Stimulated activated CD8-positive, alpha-beta memory T cell treated with anti-CD3 and anti-CD28 coated beads, Interleukin-4, amount 100 ng/mL, for 24 hours (primary cell): ENCODE measurements around the gene SNTA1.
"Not testable (repeated sequence)": the region's sequence is repeated elsewhere in the genome, so short reads cannot be mapped to it uniquely, and the experiment has no call there.

ENCODE experiments used
- DNase-seq: peaks from one replicate; pipeline ENCODE4 v3.0.0-alpha.2; 2020; ENCODE audit warnings: low read depth

The SNTA1 gene

GRCh38 chr20:33465481-33466302 lies 22.1 kb upstream of the SNTA1 start:
- DNase-seq: no peak

GRCh38 chr20:33464759-33465158 lies 21.2 kb upstream of the SNTA1 start:
- not testable (repeated sequence) for DNase-seq

- DNase-seq: no peak
These were observed 20.0 kb upstream of the SNTA1 start for GRCh38 chr20:33463332-33464101.

GRCh38 chr20:33460711-33461110 lies 17.1 kb upstream of the SNTA1 start:
- DNase-seq: no peak

GRCh38 chr20:33459599-33459998 lies 16.0 kb upstream of the SNTA1 start:
- no peak for DNase-seq

GRCh38 chr20:33456916-33457642 lies 13.5 kb upstream of the SNTA1 start:
- peak; percentile 67 for DNase-seq

GRCh38 chr20:33450867-33451266 lies 7.3 kb upstream of the SNTA1 start:
- DNase-seq: no peak

- DNase-seq: no peak
These were observed 2.5 kb upstream of the SNTA1 start for GRCh38 chr20:33445881-33446625.

- no peak for DNase-seq
These were observed 1.4 kb upstream of the SNTA1 start for GRCh38 chr20:33444797-33445560.

- DNase-seq: no peak
These were observed 504 bp downstream of the SNTA1 start for GRCh38 chr20:33443006-33443511.

GRCh38 chr20:33442136-33443005 lies 1.2 kb downstream of the SNTA1 start:
- DNase-seq: no peak

GRCh38 chr20:33441142-33441955 lies 2.2 kb downstream of the SNTA1 start:
- DNase-seq: no peak

- not testable (repeated sequence) for DNase-seq
These were observed 3.0 kb downstream of the SNTA1 start for GRCh38 chr20:33440562-33440961.

- DNase-seq: no peak
These were observed 5.1 kb downstream of the SNTA1 start for GRCh38 chr20:33438481-33438880.

GRCh38 chr20:33437141-33437911 lies 6.2 kb downstream of the SNTA1 start:
- DNase-seq: no peak

- DNase-seq: no peak
These were observed 9.1 kb downstream of the SNTA1 start for GRCh38 chr20:33434434-33434833.

GRCh38 chr20:33433465-33434234 lies 9.9 kb downstream of the SNTA1 start:
- DNase-seq: no peak
